ENCODE data around the gene SYNPR. TPM values are rescaled to one million over a fixed set of nuclear protein-coding genes. Genes with fewer than 3 reads are reported as not detected.

The SYNPR gene
- total and polyA plus RNA-seq, 2 donors = 0.09 to 0.18 TPM

- Histone ChIP-seq H3K4me1 (ENCODE audit: control insufficient read depth in 2 of 2, insufficient read depth in 2 of 2, low read length in 2 of 2) (no peaks in the 10 kb centered on the region), H3K4me3 (ENCODE audit: low read length in 2 of 2) (no peak overlapping the region), H3K36me3 (ENCODE audit: control insufficient read depth in 2 of 2, insufficient read depth in 2 of 2, low read length in 1 of 2) (no peaks in the 10 kb centered on the region), H3K9me3 (ENCODE audit: control insufficient read depth in 2 of 2, insufficient read depth in 1 of 2, low read length in 1 of 2) (no peaks in the 10 kb centered on the region), H3K27ac (ENCODE audit: low read depth in 1 of 2, low read length in 1 of 2) (no peak overlapping the region), H3K27me3 (ENCODE audit: control insufficient read depth in 2 of 2, insufficient read depth in 1 of 2, low read length in 1 of 2) (no peaks in the 10 kb centered on the region)
- DNase-seq (ENCODE audit: low read depth in 6 of 9, low spot score in 9 of 9) = no peak
- WGBS = 83% methylated on average over 2 of the region's 2 CpGs
These were observed 204.2 kb downstream of the SYNPR start for GRCh38 chr3:63482341-63482740.

GRCh38 chr3:63492464-63492863 lies 214.4 kb downstream of the SYNPR start:
- WGBS = 65% methylated on average over 2 of the region's 2 CpGs

GRCh38 chr3:63493101-63493500 lies 215.0 kb downstream of the SYNPR start:
- Histone ChIP-seq H3K27ac (ENCODE audit: low read depth in 1 of 2, low read length in 1 of 2) (no peak overlapping the region), H3K9me3 (ENCODE audit: control insufficient read depth in 2 of 2, insufficient read depth in 1 of 2, low read length in 1 of 2) (no peaks in the 10 kb centered on the region), H3K4me3 (ENCODE audit: low read length in 2 of 2) (no peak overlapping the region), H3K27me3 (ENCODE audit: control insufficient read depth in 2 of 2, insufficient read depth in 1 of 2, low read length in 1 of 2) (no peaks in the 10 kb centered on the region), H3K4me1 (ENCODE audit: control insufficient read depth in 2 of 2, insufficient read depth in 2 of 2, low read length in 2 of 2) (no peaks in the 10 kb centered on the region), H3K36me3 (ENCODE audit: control insufficient read depth in 2 of 2, insufficient read depth in 2 of 2, low read length in 1 of 2) (no peaks in the 10 kb centered on the region)
- 93% methylated on average over 3 of the region's 3 CpGs for WGBS
- no peak for DNase-seq (ENCODE audit: low read depth in 6 of 9, low spot score in 9 of 9)

More at GRCh38 chr3:63492464-63492863, 214.4 kb downstream of the SYNPR start:
- H3K27ac ChIP-seq (ENCODE audit: low read depth in 1 of 2, low read length in 1 of 2) = no peak overlapping the region
- H3K9me3 ChIP-seq (ENCODE audit: control insufficient read depth in 2 of 2, insufficient read depth in 1 of 2, low read length in 1 of 2) = no peaks in the 10 kb centered on the region
- no peak overlapping the region for H3K4me3 ChIP-seq (ENCODE audit: low read length in 2 of 2)
- no peak for DNase-seq (ENCODE audit: low read depth in 6 of 9, low spot score in 9 of 9)
- H3K4me1 ChIP-seq (ENCODE audit: control insufficient read depth in 2 of 2, insufficient read depth in 2 of 2, low read length in 2 of 2) = no peaks in the 10 kb centered on the region
- no peaks in the 10 kb centered on the region for H3K27me3 ChIP-seq (ENCODE audit: control insufficient read depth in 2 of 2, insufficient read depth in 1 of 2, low read length in 1 of 2)
- H3K36me3 ChIP-seq (ENCODE audit: control insufficient read depth in 2 of 2, insufficient read depth in 2 of 2, low read length in 1 of 2) = no peaks in the 10 kb centered on the region

- H3K4me3 ChIP-seq (ENCODE audit: low read length in 2 of 2) = no peak overlapping the region
- H3K27me3 ChIP-seq (ENCODE audit: control insufficient read depth in 2 of 2, insufficient read depth in 1 of 2, low read length in 1 of 2) = no peaks in the 10 kb centered on the region
- H3K27ac ChIP-seq (ENCODE audit: low read depth in 1 of 2, low read length in 1 of 2) = no peak overlapping the region
- H3K4me1 ChIP-seq (ENCODE audit: control insufficient read depth in 2 of 2, insufficient read depth in 2 of 2, low read length in 2 of 2) = no peaks in the 10 kb centered on the region
- H3K36me3 ChIP-seq (ENCODE audit: control insufficient read depth in 2 of 2, insufficient read depth in 2 of 2, low read length in 1 of 2) = no peaks in the 10 kb centered on the region
- 97% methylated on average over 1 of the region's 1 CpG for WGBS
- no peaks in the 10 kb centered on the region for H3K9me3 ChIP-seq (ENCODE audit: control insufficient read depth in 2 of 2, insufficient read depth in 1 of 2, low read length in 1 of 2)
- no peak for DNase-seq (ENCODE audit: low read depth in 6 of 9, low spot score in 9 of 9)
These were observed 216.5 kb downstream of the SYNPR start for GRCh38 chr3:63494646-63495045.

- H3K36me3 ChIP-seq (ENCODE audit: control insufficient read depth in 2 of 2, insufficient read depth in 2 of 2, low read length in 1 of 2) = no peaks in the 10 kb centered on the region
- DNase-seq (ENCODE audit: low read depth in 6 of 9, low spot score in 9 of 9) = no peak
- WGBS = 94% methylated on average over 2 of the region's 2 CpGs
- H3K4me1 ChIP-seq (ENCODE audit: control insufficient read depth in 2 of 2, insufficient read depth in 2 of 2, low read length in 2 of 2) = no peaks in the 10 kb centered on the region
- H3K4me3 ChIP-seq (ENCODE audit: low read length in 2 of 2) = no peak overlapping the region
- H3K27me3 ChIP-seq (ENCODE audit: control insufficient read depth in 2 of 2, insufficient read depth in 1 of 2, low read length in 1 of 2) = no peaks in the 10 kb centered on the region
- H3K9me3 ChIP-seq (ENCODE audit: control insufficient read depth in 2 of 2, insufficient read depth in 1 of 2, low read length in 1 of 2) = no peaks in the 10 kb centered on the region
- no peak overlapping the region for H3K27ac ChIP-seq (ENCODE audit: low read depth in 1 of 2, low read length in 1 of 2)
These were observed 219.5 kb downstream of the SYNPR start for GRCh38 chr3:63497641-63498040.

- no peaks in the 10 kb centered on the region for H3K9me3 ChIP-seq (ENCODE audit: control insufficient read depth in 2 of 2, insufficient read depth in 1 of 2, low read length in 1 of 2)
- H3K36me3 ChIP-seq (ENCODE audit: control insufficient read depth in 2 of 2, insufficient read depth in 2 of 2, low read length in 1 of 2) = no peaks in the 10 kb centered on the region
- no peak overlapping the region for H3K4me3 ChIP-seq (ENCODE audit: low read length in 2 of 2)
- DNase-seq (ENCODE audit: low read depth in 6 of 9, low spot score in 9 of 9) = no peak
- WGBS = 93% methylated on average over 5 of the region's 5 CpGs
- no peaks in the 10 kb centered on the region for H3K4me1 ChIP-seq (ENCODE audit: control insufficient read depth in 2 of 2, insufficient read depth in 2 of 2, low read length in 2 of 2)
- no peak overlapping the region for H3K27ac ChIP-seq (ENCODE audit: low read depth in 1 of 2, low read length in 1 of 2)
- no peaks in the 10 kb centered on the region for H3K27me3 ChIP-seq (ENCODE audit: control insufficient read depth in 2 of 2, insufficient read depth in 1 of 2, low read length in 1 of 2)
These were observed 222.1 kb downstream of the SYNPR start for GRCh38 chr3:63500196-63500595.

- no peak for DNase-seq (ENCODE audit: low read depth in 6 of 9, low spot score in 9 of 9)
- WGBS = 80% methylated on average over 1 of the region's 1 CpG
- no peaks in the 10 kb centered on the region for H3K36me3 ChIP-seq (ENCODE audit: control insufficient read depth in 2 of 2, insufficient read depth in 2 of 2, low read length in 1 of 2)
These were observed 230.2 kb downstream of the SYNPR start for GRCh38 chr3:63508305-63508704.

GRCh38 chr3:63508771-63509170 lies 230.7 kb downstream of the SYNPR start:
- H3K4me3 ChIP-seq (ENCODE audit: low read length in 2 of 2) = no peak overlapping the region
- H3K27me3 ChIP-seq (ENCODE audit: control insufficient read depth in 2 of 2, insufficient read depth in 1 of 2, low read length in 1 of 2) = no peaks in the 10 kb centered on the region
- H3K27ac ChIP-seq (ENCODE audit: low read depth in 1 of 2, low read length in 1 of 2) = no peak overlapping the region
- no peaks in the 10 kb centered on the region for H3K4me1 ChIP-seq (ENCODE audit: control insufficient read depth in 2 of 2, insufficient read depth in 2 of 2, low read length in 2 of 2)
- no peaks in the 10 kb centered on the region for H3K9me3 ChIP-seq (ENCODE audit: control insufficient read depth in 2 of 2, insufficient read depth in 1 of 2, low read length in 1 of 2)
- no peaks in the 10 kb centered on the region for H3K36me3 ChIP-seq (ENCODE audit: control insufficient read depth in 2 of 2, insufficient read depth in 2 of 2, low read length in 1 of 2)
- no peak for DNase-seq (ENCODE audit: low read depth in 6 of 9, low spot score in 9 of 9)

More at GRCh38 chr3:63508305-63508704, 230.2 kb downstream of the SYNPR start:
- Histone ChIP-seq H3K27me3 (ENCODE audit: control insufficient read depth in 2 of 2, insufficient read depth in 1 of 2, low read length in 1 of 2) (no peaks in the 10 kb centered on the region), H3K27ac (ENCODE audit: low read depth in 1 of 2, low read length in 1 of 2) (no peak overlapping the region), H3K9me3 (ENCODE audit: control insufficient read depth in 2 of 2, insufficient read depth in 1 of 2, low read length in 1 of 2) (no peaks in the 10 kb centered on the region), H3K4me1 (ENCODE audit: control insufficient read depth in 2 of 2, insufficient read depth in 2 of 2, low read length in 2 of 2) (no peaks in the 10 kb centered on the region), H3K4me3 (ENCODE audit: low read length in 2 of 2) (no peak overlapping the region)

- 93% methylated on average over 1 of the region's 1 CpG for WGBS
- Histone ChIP-seq H3K27me3 (ENCODE audit: control insufficient read depth in 2 of 2, insufficient read depth in 1 of 2, low read length in 1 of 2) (no peaks in the 10 kb centered on the region), H3K4me3 (ENCODE audit: low read length in 2 of 2) (no peak overlapping the region), H3K9me3 (ENCODE audit: control insufficient read depth in 2 of 2, insufficient read depth in 1 of 2, low read length in 1 of 2) (no peaks in the 10 kb centered on the region), H3K36me3 (ENCODE audit: control insufficient read depth in 2 of 2, insufficient read depth in 2 of 2, low read length in 1 of 2) (no peaks in the 10 kb centered on the region), H3K27ac (ENCODE audit: low read depth in 1 of 2, low read length in 1 of 2) (no peak overlapping the region), H3K4me1 (ENCODE audit: control insufficient read depth in 2 of 2, insufficient read depth in 2 of 2, low read length in 2 of 2) (no peaks in the 10 kb centered on the region)
- no peak for DNase-seq (ENCODE audit: low read depth in 6 of 9, low spot score in 9 of 9)
These were observed 235.7 kb downstream of the SYNPR start for GRCh38 chr3:63513791-63514190.

GRCh38 chr3:63514678-63515077 lies 236.6 kb downstream of the SYNPR start:
- 92% methylated on average over 4 of the region's 4 CpGs for WGBS
- no peak for DNase-seq (ENCODE audit: low read depth in 6 of 9, low spot score in 9 of 9)
- H3K4me1 ChIP-seq (ENCODE audit: control insufficient read depth in 2 of 2, insufficient read depth in 2 of 2, low read length in 2 of 2) = no peaks in the 10 kb centered on the region
- H3K4me3 ChIP-seq (ENCODE audit: low read length in 2 of 2) = no peak overlapping the region
- H3K9me3 ChIP-seq (ENCODE audit: control insufficient read depth in 2 of 2, insufficient read depth in 1 of 2, low read length in 1 of 2) = no peaks in the 10 kb centered on the region
- H3K36me3 ChIP-seq (ENCODE audit: control insufficient read depth in 2 of 2, insufficient read depth in 2 of 2, low read length in 1 of 2) = no peaks in the 10 kb centered on the region
- no peak overlapping the region for H3K27ac ChIP-seq (ENCODE audit: low read depth in 1 of 2, low read length in 1 of 2)
- no peaks in the 10 kb centered on the region for H3K27me3 ChIP-seq (ENCODE audit: control insufficient read depth in 2 of 2, insufficient read depth in 1 of 2, low read length in 1 of 2)

Data from thymus (tissue), 11 donors.